Nephron (organoid): ENCODE data around the gene PKNOX2.

Experiments used
- H3K27ac Mint-ChIP-seq, 3 experiments: 2 replicates each; pipeline ENCODE4 v1.8.0; 2020; ENCODE audit warnings: mixed read lengths in 3 of 3, mild to moderate bottlenecking in 2 of 3, moderate library complexity in 1 of 3
- H3K27me3 Mint-ChIP-seq: 2 replicates; pipeline ENCODE4 v1.8.0; 2021; ENCODE audit warnings: low read depth, mild to moderate bottlenecking, moderate library complexity, mixed read lengths
- H3K36me3 Mint-ChIP-seq: 2 replicates; pipeline ENCODE4 v1.8.0; 2020; ENCODE audit warnings: low read depth, mixed read lengths
- H3K4me1 Mint-ChIP-seq: 2 replicates; pipeline ENCODE4 v1.8.0; 2020; ENCODE audit warnings: mixed read lengths
- H3K4me3 Mint-ChIP-seq, 3 experiments: 2 replicates each; pipeline ENCODE4 v1.8.0; 2020; ENCODE audit warnings: mild to moderate bottlenecking in 3 of 3, mixed read lengths in 3 of 3, moderate library complexity in 2 of 3
- H3K9me3 Mint-ChIP-seq: 2 replicates; pipeline ENCODE4 v1.8.0; 2020; ENCODE audit warnings: mixed read lengths
- TF ChIP-seq, protein P1 (sequence below), 3 experiments: fragments of 200-600 bp; sonication (generic); IDR thresholded peaks; one replicate each; pipeline ENCODE4 v1.5.0; 2021; ENCODE audit warnings: antibody characterized with exemption in 3 of 3; ENCODE audit not compliant: unreplicated experiment in 3 of 3

Gene PKNOX2

DNA sequence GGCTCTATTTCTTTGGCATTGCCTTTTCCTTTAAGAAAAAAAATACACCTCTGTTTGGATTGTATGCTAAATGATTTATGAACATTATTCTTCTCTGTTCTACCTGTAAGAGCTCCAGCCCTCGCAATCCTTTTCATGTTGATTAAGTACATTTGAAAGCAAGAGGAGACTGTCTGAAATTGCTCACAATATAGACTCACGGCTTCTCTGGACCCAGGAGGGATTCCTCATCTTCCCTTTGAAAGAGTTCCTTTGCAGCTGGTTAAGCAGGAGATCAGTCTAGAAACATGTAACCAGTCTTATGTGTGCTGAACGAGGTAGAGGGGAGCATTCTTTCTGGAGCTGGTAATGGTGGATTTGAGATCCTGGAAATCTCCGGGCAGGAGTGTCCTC lies 47.4 kb downstream of the PKNOX2 start:
- no peaks in the 10 kb centered on the region for H3K9me3 Mint-ChIP-seq
- TF ChIP-seq, protein P1, sequence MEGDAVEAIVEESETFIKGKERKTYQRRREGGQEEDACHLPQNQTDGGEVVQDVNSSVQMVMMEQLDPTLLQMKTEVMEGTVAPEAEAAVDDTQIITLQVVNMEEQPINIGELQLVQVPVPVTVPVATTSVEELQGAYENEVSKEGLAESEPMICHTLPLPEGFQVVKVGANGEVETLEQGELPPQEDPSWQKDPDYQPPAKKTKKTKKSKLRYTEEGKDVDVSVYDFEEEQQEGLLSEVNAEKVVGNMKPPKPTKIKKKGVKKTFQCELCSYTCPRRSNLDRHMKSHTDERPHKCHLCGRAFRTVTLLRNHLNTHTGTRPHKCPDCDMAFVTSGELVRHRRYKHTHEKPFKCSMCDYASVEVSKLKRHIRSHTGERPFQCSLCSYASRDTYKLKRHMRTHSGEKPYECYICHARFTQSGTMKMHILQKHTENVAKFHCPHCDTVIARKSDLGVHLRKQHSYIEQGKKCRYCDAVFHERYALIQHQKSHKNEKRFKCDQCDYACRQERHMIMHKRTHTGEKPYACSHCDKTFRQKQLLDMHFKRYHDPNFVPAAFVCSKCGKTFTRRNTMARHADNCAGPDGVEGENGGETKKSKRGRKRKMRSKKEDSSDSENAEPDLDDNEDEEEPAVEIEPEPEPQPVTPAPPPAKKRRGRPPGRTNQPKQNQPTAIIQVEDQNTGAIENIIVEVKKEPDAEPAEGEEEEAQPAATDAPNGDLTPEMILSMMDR (IDR thresholded peaks at IDR 0.05; ENCODE audit: unreplicated experiment in 3 of 3): no peak
- peaks cover 14% of the 10 kb centered on the region for H3K4me1 Mint-ChIP-seq
- H3K36me3 Mint-ChIP-seq: no peaks in the 10 kb centered on the region
- H3K4me3 Mint-ChIP-seq: peak overlapping the region in 2 of 3 experiments; percentile 2 to 26
- peak overlapping the region in 2 of 3 experiments; percentile 85 to 88 for H3K27ac Mint-ChIP-seq
- H3K27me3 Mint-ChIP-seq: no peaks in the 10 kb centered on the region

DNA sequence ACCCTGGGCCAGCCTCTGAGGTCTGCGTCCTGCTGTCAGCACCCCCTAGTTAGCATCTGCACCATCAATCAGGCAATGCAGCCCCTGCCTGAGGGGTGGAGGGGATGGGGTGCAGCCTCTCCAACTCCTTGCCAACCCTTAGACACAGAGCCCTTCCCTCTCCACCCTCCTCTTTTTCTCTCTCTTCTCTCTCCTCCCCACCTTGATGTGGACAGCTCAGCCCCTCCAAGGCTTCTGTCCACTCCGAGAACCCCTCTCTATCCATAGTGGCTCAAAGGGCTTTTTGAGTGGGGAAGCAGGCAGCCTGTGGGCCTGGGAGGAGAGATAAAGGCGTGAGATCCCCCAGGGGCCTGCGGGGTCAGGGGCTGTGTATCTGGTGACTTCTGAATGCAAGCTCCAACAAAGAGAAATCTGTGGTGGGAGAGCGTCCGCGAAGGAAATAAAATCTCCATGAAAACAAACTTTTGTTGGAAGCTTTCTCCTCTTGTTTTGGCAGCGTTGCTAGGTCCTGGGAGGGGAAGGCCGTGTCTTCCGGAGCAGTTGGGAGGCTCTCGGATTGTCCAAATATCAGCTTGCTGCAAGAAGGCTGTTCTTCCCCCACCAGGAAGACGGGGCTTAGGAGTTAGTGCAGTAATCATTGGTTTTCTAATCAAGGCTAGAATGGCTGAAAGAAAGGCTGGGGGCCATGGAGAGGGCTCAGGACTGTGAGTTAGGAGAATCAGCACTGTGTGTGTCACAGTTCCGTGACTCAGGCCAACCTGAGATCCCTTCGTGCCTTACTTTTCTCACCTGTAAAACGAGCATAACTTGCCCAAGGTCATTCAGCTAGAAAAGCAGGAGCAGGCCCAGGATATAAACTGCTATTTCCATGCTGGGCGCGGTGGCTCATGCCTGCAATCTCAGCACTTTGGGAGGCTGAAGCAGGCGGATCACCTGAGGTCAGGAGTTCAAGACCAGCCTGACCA lies 50.3 kb downstream of the PKNOX2 start:
- Mint-ChIP-seq H3K36me3 (no peaks in the 10 kb centered on the region), H3K4me3 (peak overlapping the region; percentile 16 to 61 (median 42)), H3K9me3 (no peaks in the 10 kb centered on the region), H3K4me1 (peaks cover 38% of the 10 kb centered on the region), H3K27me3 (no peaks in the 10 kb centered on the region), H3K27ac (peak overlapping the region in 2 of 3 experiments; percentile 88 to 98)
- TF ChIP-seq, protein P1 (IDR thresholded peaks at IDR 0.05; ENCODE audit: unreplicated experiment in 3 of 3): no peak

DNA sequence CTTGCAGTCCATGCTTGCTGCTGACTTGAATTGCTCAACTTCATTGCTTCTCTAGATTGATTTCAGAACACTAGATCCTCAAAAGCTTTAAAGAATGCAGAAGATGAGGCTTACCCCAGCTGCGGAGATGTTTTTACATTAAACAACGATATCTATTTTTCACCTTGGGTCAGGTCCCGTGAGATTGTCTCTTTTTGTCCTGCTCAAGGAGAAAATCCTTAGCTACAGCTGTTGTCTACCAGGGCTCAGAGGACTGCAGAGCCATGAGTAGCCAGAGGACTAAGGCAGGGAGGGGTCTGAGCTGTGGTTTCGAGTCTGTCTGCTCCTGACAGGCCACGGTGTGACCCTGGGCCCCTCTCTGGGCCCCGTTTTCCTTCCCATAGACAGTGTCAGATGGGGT lies 51.4 kb downstream of the PKNOX2 start:
- H3K27me3 Mint-ChIP-seq: no peaks in the 10 kb centered on the region
- peak overlapping the region in 2 of 3 experiments; percentile 88 to 98 for H3K27ac Mint-ChIP-seq
- H3K4me1 Mint-ChIP-seq: peaks cover 49% of the 10 kb centered on the region
- H3K9me3 Mint-ChIP-seq: no peaks in the 10 kb centered on the region
- H3K36me3 Mint-ChIP-seq: no peaks in the 10 kb centered on the region
- H3K4me3 Mint-ChIP-seq: peak overlapping the region in 2 of 3 experiments; percentile 22 to 40
- TF ChIP-seq, protein P1 (IDR thresholded peaks at IDR 0.05; ENCODE audit: unreplicated experiment in 3 of 3): no peak

DNA sequence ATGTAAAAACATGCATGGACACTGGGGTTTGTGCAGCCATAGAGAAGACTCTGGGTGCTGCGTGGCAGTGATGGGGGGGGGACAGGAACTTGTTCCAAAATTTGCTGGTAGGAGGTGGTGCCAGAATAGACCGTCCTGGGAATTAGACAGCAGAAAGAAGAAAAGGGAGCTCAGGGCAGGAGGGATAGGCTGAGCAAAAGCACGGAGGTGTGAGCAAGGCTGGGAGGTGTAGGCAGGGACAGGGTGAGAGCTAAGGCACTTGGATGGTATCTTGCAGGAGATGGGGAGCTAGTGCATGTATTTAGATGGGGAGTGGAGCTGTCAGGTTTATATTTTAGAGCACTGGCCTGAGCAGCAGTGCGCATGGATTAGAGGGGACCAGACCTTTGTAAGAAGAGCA lies 53.8 kb downstream of the PKNOX2 start:
- Mint-ChIP-seq H3K36me3 (no peaks in the 10 kb centered on the region), H3K4me1 (peaks cover 72% of the 10 kb centered on the region), H3K27me3 (peaks cover 3% of the 10 kb centered on the region), H3K9me3 (no peaks in the 10 kb centered on the region), H3K4me3 (no peak overlapping the region), H3K27ac (peak overlapping the region in 1 of 3 experiments; percentile 58)
- TF ChIP-seq, protein P1 (IDR thresholded peaks at IDR 0.05; ENCODE audit: unreplicated experiment in 3 of 3): no peak

DNA sequence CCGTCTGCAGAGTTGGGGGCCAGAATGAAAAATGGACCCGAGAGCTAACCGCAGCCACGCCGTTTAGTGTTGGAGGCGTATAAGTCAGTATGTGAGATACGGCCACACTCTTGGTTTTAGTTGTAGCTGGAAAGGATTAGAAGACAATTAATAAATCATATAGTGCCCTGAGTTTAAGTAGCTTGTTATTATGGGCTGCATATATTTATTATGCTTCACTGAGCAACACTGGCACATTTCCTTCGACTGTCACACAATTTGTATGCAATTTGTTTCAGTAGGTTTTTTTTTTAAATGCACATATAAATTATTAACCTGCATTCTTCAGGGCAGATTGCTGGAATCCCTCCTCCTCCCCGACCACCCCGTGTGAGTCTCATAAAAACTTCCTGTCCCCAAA lies 56.9 kb downstream of the PKNOX2 start:
- Mint-ChIP-seq H3K9me3 (no peaks in the 10 kb centered on the region), H3K27ac (peak overlapping the region; percentile 37 to 78 (median 73)), H3K36me3 (no peaks in the 10 kb centered on the region), H3K4me1 (peaks cover 90% of the 10 kb centered on the region), H3K4me3 (peak overlapping the region in 2 of 3 experiments; percentile 23 to 27), H3K27me3 (peaks cover 3% of the 10 kb centered on the region)
- TF ChIP-seq, protein P1 (IDR thresholded peaks at IDR 0.05; ENCODE audit: unreplicated experiment in 3 of 3): no peak
